GM21390 (cell line): Measurements from ENCODE around the gene RNF215.
"Not testable (repeated sequence)": the region's sequence is repeated elsewhere in the genome, so short reads cannot be mapped to it uniquely, and the experiment has no call there.

Experiments used
- ATAC-seq: cut with Tn5 transposase; IDR thresholded peaks from one replicate; pipeline ENCODE4 v1.9.1; 2021; ENCODE audit not compliant: unreplicated experiment

The RNF215 gene

DNA sequence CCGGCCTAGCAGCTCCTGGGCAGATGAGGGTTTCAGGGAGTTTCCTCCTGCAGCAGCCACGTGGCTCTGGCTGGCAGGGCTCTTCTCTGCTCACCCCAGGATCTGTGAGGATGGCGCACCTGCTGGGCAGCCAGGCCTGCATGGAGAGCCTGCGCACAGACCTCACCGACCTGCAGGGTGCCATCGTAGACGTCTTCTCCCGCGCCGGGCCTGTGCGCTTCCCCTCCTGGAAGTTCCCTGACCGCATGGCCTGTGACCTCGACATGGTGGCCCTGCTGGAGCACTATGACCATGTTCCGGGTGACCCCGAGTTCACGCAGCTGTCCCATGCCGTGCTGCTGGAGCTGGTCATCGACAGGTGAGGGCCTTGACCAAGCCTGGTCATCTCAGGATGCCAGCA is 21.3 kb downstream of the RNF215 start:
- ATAC-seq, result no peak

DNA sequence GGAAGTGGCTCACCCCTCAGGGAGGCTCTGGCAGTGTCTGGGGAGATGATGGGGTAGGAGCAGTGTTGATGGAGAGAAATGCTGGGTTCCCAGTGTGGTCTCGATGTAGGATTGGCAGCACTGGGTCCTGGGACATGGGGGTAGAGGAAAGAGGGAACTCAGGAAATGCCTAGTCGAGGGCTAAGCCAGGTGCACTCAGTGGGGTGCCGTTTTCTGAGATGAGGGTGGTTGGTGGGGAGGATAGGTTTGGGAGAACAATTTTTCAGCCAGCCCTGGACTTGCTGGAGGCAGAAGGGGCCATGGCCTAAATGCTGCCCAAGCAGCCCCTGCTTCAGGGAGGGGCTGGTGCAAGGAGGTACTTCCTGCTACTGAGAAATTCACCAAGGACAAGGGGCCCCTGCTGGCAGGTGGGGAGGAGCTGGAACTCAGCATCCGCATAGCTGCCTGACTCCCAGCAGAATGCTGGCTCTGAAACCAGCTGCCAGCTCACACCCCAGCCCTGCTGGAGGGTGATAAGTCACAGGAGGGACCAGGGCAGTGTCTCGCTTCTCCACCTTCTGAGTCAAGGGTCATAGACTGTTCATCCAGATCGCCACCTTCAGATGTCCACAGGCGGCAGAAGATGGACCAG is 24.4 kb downstream of the RNF215 start:
- ATAC-seq, result no peak

DNA sequence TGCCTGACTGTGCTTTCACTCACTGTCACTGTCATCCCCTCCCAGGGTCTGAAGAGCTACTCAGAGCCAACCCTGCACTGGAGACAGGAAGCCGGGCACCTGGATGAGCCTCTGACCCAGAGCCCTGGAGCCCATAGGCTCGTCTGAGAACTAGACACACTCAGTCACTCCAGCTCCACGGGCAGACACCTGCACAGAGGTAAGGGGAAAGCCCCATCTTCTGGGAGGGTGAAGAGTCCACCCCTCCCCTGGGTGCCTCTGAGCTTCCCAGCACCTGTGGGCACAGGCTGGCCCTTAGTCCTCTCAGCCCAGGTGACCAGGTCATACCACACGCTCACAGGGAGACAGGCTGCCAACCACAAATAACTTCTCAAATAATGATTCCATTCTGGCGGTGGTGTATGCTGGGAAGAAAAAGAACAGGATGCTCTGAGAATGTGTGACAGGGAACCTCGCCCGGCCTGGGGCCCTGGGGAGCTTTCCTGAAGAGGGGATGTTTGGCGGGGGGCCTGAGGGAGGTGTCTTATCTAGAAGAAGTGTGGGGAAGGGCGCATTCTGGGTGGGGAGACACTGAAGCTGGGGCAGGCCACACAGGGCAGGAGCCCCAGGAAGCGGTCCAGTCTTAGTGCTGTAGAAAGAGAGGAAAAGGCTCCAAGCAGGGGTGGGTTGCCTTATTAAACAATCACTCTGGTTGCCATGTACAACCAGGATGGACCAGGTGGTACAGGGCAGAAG is 25.1 kb downstream of the RNF215 start:
- ATAC-seq, result no peak

DNA sequence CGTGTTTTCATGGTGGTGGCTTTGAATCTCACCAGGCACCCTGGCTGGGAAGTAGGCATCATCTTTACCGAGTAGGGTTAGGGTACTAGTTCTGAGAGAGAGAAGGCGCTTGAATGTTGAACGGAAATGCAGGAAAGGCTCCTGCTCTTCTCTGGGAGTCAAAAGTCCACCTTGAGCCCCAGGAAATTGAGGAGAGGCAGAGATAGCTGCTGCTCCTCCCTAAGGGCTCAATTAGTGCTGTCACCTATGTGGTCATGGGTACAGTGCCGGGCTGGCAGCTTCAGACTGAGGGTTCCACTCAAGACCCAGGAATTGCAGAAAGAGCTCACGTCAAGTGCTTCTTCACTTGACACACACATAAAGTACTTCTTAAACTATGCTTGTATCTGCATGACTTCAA is 28.7 kb downstream of the RNF215 start:
- no peak for ATAC-seq

DNA sequence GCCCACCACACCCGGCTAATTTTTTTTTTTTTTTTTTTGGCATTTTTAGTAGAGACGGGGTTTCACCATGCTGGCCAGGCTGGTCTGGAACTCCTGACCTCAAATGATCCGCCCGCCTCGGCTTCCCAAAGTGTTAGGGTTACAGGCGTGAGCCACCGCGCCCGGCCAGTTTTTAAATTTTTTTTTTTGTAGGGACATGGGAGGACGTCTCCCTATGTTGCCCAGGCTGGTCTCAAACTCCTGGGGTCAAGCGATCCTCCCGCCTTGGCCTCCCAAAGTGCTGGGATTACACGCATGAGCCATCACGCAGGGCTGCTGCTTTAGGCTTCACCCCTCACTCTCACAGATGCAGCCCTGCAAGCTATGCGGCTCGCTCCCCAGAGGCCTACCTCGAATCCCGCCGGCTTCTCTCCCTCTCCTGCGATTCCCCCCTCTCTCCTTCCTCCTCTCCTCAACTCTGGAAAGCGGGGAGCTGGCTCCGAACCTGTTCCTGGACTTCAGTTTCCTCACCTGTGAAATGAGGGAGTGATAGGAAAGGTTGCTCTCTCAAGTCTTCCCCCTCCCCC is 29.5 kb downstream of the RNF215 start:
- ATAC-seq, result no peak

DNA sequence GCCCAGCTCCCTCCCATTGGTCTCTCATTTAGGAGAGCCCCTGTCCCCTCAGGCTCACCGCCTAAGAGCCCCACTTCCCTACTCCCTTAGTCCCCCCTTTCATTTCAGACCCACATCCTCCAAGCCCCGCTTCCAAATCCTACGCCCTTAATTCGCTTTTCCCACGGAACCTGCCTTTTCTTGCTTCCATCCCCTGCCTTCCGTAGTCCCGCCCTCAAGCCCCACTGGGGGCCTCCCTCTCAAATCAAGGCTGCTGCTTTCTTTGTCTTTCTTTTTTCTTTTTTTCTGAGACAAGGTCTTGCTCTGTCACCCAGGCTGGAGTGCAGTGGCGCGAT is 30.0 kb downstream of the RNF215 start:
- no peak for ATAC-seq

DNA sequence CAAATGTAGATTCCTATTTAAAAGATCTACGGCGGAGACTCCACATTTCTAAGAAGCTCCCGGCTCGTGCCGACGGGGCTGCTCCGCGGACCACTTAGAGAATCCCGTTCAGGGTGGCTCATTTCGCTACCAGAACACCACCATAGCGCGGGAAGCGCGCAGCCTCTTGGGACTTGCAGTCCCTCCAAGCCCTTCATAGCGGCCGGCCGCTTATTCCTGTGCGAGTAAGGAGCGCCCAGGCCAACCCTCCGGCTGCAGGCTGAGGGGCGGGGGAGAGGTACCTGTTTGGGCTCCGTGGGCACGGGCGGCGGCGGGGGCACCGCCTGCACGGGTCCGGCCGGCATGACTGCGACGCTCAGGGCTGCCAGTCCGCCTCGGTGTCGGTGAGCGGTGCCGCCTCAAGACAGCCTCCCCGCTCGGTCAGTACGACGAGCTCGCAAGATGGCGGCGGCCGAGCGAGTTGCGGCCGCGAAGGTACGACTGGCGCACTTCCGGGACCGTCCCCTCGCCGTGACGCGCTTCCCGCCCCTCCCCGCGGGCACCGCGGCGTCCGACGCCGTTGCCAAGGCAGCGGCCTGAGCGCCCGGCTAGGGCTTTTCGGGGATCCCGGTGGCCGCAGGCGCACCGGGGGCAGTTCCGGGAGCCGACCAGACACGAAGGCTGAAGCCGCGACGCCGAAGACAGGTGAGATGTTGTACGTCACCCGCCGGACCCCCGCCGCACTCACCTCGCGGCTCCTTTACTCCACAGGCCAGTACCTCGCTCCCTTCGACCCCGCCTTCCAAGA is 30.6 kb downstream of the RNF215 start, which contains the start of the genes CCDC157 and SF3A1:
Gene CCDC157, plus strand, starts transcription at position 559 of the 787 bp plus-strand sequence. CDS start 8,994 bp downstream, outside the sequence.
Gene SF3A1, minus strand, starts transcription at position 446 of the 787 bp plus-strand sequence. Its CDS starts 102 bp downstream, at position 344.
- ATAC-seq, result peak; percentile 88

DNA sequence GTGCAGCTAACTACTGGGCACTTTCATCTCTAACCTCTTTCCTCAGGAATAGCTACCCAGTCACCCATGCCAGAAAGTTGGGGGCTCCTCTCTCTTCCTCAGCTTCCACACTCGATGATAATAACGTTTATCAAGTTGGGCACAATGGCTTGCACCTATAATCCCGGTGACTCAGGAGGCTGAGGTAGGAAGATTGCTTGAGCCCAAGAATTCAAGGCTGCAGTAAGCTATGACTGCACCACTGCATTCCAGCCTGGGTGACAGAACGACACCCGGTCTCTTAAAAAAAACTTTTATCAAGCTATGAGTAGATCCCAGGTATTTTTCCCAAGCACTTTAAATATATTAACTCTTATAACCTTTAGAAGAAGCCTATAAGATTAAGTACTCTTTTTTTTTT is 32.6 kb downstream of the RNF215 start:
- ATAC-seq, result no peak

DNA sequence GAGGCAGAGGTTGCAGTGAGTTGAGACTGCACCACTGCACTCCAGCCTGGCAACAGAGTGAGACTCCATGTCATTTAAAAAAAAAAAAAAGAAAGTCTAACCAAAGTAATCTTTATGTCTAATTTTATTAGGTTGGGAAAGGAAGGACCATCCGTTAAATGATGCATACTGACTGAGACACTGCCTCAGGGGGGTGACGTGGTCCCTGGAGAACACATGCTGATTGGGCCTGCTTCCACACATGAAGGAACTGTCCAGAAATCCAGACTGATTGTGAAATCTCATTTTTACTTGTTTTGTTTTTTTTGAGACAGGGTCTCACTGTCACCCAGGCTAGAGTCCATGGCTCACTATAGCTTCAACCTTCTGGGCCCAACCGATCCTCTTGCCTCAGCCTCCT is 36.0 kb downstream of the RNF215 start:
- no peak for ATAC-seq

DNA sequence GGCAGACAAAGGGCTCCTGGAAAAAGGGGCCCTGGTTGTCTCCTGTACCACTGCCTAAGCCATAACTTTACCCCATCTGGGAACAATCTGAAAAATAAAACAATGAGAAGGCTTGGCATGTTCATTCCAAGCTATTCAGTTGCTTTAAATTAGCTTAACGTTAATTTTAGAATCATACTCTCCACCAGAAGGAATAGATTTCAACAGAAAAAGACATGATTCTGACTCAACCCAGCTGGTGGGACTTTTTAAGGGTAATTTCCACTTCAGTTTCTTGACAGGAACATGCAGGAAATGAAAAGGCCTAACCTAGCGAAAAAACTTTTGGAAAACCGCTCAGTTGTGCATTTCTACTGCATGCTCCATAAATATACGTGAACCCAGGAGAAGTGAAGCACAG is 38.4 kb downstream of the RNF215 start:
- ATAC-seq, result no peak

DNA sequence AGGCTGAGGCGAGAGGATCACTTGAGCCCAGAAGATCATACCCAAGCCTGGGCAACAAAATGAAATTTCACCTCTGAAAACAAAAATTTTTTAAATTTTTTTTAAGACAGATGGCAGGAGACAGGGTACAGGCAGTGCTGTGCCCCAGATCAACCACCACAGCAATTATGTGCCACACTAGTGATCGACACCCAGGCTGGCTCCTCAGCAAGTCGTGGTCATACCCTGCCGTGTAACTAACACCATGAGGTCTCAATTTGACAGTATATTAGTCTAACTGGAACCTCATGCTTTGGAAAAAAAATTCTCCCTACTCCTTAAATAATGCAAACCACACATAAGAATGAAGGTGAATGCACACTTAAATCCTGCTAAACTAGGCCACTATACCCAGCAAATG is 38.8 kb downstream of the RNF215 start:
- no peak for ATAC-seq

DNA sequence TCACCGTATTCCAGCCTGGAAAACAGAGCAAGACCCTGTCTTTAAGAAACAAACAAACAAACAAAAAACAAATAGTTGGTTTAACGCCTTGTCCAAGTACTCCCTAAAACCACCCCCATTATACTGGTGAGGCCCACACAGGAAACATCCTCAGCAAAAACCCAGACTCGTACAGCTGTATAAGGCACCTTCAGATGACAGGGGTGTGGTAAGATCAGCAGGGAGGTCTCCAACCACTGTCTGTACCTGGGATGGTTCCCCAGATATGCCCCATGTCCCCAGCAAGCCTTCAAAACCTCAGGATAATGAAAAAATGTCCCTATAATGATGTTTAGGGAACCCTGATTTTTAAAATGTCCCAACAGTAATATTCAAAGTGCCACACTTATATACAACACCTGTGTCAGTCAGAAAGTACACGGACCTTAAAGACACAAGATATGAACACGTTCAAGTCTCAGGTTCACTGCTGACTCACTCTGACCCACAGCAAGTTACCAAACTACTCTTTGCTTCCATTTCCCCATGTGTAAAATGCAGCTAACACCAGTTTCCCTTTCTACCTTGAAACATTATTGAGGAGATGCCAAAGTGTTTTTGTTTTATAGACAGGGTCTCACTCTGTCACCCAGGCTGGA is 39.8 kb downstream of the RNF215 start:
- no peak for ATAC-seq

DNA sequence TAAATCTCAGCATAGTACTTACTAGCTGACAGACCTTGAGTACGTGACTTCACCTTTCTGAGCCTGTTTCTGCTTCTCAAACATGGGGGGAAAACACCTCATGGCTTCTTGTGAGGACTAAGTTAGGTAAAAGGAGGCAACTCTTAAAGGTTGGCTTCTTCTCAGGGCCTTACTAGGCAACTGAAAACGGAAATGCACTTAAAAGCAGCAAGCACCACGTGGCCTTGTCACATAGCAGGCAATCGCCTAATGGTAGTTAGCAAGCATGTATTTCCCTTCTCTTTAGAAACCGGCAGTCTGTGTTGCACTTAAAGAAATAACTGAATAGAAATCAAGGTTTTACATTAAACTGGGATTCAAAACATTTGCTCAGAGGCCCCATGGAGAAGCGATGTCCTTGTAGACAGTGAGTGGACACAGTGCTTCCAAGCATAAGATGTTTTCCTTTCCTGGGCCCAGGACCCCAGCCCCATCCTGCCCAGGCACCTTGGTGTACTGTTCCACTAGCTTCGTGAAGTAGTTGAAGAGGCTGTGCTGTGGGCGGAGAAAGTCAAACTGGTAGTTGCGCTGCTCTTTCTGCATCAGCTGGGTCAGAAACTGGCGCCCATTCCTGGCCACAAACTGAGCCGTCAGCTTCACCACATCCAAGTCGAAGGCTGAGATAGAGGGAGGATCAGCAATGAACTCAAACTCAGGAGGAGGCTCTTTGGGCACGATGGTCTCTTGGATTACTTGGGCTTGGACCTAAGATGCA is 42.6 kb downstream of the RNF215 start:
- ATAC-seq, result no peak

DNA sequence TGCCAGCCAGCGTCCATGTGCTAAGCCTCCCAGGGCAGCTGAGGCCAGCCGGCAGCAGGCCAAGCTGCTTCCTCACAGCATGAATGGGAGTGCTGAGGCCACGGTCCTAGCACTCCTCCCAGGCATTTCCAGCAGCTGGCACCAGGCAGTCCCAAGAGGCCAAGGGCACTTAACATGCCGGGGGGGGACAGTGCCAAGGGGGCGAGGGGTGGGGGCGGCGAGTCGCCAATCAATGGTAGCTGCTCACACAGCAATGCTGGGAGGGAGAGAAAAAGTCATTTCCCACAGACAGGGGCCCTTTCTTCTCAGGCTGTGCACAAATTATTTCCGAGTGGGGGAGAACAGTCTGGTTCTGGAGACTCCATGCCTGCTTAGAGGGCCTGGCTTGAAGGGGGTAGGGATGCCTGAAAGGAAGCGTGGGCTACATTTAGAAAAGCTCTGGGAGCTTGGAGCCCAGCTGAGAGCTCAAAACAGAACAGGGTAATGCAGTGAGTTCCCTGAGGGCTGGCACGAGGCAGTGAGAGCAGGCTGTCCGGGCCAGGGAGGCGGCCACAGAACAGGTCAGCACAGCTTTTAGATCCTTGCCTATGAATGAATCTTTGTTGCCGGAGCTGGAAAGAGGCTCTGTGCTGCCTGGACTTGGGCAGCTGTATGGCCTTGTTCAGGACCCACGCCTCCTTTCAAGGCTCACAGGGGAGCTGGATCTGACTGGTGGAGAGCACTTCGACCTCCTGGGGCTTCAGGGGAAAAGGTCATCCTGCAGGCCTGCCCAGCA is 46.1 kb downstream of the RNF215 start:
- no peak for ATAC-seq

DNA sequence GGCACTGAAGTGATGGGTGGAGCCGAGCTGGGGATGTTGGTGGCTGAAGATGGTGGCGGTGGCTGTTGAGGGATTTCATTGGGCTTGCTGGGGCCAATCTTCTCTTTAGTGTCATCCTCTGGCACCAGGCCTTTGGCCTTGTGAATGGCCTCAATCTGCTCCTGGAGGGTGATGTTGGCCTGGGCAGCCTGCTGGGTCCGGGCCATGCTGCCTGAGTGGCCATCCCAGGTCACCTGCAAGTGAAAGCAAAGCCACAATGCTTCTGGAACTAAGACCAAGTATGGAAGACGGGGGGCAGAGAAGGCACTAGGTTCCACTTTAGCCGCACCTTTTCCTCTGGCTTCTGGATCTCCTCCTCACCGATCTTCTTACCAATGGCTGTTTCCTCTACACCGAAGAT is 48.4 kb downstream of the RNF215 start:
- ATAC-seq, result no peak

DNA sequence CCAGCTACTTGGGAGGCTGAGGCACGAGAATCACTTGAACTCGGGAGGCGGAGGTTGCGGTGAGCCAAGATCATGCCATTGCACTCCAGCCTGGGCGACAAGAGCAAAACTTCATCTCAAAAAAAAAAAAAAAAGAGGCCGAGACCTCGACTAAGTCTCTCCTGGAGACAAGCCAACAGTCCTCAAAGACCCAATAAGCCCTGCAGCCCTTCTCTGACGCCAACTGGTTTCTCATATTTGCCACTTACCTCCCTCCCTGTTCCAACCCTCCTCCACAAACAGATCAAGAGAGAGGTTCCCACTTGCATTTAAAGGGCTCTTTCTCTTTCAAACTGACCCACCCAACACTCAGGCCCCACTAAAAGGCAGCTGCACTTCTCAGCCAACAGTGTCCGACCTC is 48.9 kb downstream of the RNF215 start:
- ATAC-seq, result not testable (repeated sequence)

DNA sequence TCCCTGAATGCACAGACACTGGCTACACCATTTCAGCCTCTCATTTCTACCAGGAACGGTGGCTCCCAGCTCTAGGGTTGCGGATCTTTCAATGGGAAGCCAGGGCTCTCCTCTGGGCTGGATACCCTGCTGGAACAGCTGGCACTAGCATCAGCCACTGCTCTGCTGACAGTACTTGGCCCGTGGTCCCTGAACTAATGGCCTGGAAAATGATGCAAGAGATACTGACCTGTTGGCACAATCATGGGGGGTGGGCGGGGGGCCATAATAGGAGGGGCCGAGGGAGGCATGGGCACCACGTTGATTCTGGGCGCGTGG is 49.8 kb downstream of the RNF215 start:
- ATAC-seq, result no peak

DNA sequence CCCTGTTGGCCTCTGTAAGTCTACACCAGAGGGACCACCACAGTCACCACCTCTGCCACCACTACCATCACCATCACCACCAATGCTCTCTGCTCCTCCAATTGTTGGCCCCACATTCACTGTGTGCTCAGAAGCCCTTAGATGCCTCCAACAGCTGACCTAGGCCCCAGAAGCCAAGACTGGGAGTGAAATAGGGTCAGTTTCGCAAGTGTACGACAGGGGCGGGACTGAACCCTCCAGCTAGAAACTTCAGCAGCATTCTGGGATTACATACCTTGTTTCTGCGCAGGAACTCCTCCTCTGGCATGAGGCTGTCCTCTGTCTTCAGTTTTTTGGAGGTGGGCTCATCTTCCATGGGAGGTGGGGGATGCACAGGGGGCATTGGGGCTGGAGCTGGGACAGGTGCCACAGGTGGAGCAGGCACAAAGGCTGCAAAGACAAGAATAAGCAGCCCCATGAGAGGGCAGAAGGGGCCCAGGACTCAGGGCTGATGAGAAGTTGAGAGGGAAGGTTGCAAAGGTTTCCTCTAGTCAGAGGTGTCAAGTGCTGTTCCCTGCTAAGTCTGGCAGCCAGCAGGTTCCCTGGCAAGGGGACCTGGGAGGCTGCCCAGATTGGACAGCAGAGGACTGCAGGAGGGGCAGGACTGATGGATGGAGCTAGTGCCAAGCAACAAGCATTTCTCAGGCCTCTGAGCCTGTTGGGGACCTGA is 50.3 kb downstream of the RNF215 start:
- no peak for ATAC-seq

DNA sequence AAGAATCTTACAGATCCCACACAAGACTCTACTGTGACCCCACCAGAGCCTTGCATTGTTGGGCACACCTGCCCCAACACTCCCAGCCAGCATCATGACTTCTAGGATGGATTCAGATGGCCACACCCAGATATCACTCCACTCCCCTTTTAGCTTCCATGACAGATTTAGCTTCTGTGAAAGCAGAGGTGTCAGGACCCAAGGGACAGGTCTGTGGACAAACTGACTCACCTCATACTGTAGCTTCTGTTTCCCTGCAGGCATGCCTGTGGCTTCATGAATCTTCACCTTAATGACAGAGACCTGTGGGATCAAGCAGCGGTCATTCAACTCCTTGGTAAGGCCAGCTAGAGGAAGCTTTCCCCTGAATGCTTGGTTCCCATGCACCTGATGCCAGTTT is 52.0 kb downstream of the RNF215 start:
- no peak for ATAC-seq
